Right lung (tissue), 10 donors: ENCODE results near the gene UTP15. TPM values are rescaled to one million over a fixed set of nuclear protein-coding genes. Genes with fewer than 3 reads are reported as not detected.

Experiments used
- DNase-seq, 2 donors: peaks; one replicate each; pipeline ENCODE4 v3.0.0-alpha.2; 2013
- long read RNA-seq, 8 donors: transcript quantifications; one replicate each; lab custom pipeline, GENCODE V29; 2026
- polyA plus RNA-seq, 5 donors: library from polyadenylated mRNA; unstranded; fragments of 120-200 nt; gene quantifications; one replicate each; pipeline versions ENCODE4 v1.2.1 to v1.2.3, GENCODE V29; 2013; ENCODE audit warnings: inconsistent platforms in 1 of 5, low replicate concordance in 1 of 5; ENCODE audit not compliant: insufficient read length in 5 of 5, insufficient read depth in 1 of 5

The UTP15 gene, protein sequence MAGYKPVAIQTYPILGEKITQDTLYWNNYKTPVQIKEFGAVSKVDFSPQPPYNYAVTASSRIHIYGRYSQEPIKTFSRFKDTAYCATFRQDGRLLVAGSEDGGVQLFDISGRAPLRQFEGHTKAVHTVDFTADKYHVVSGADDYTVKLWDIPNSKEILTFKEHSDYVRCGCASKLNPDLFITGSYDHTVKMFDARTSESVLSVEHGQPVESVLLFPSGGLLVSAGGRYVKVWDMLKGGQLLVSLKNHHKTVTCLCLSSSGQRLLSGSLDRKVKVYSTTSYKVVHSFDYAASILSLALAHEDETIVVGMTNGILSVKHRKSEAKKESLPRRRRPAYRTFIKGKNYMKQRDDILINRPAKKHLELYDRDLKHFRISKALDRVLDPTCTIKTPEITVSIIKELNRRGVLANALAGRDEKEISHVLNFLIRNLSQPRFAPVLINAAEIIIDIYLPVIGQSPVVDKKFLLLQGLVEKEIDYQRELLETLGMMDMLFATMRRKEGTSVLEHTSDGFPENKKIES
- 10 to 100 TPM; 15.3 to 21.0 (median 18.0) TPM for polyA plus RNA-seq
- long read RNA-seq, donor 1, partial matches to known transcripts: 0 of 4 reads
- long read RNA-seq, donor 1, other reads (novel, unspliced or antisense): 0 of 4 reads
- long read RNA-seq, donor 2: 0 reads
- long read RNA-seq, donor 3, partial matches to known transcripts: 0 of 1 reads
- long read RNA-seq, donor 3, other reads (novel, unspliced or antisense): 0 of 1 reads
- long read RNA-seq, donor 4, partial matches to known transcripts: 0 of 1 reads
- long read RNA-seq, donor 4, other reads (novel, unspliced or antisense): 0 of 1 reads
- long read RNA-seq, donor 5, partial matches to known transcripts: 0 of 1 reads
- long read RNA-seq, donor 5, other reads (novel, unspliced or antisense): 0 of 1 reads
- long read RNA-seq, donor 6, partial matches to known transcripts: 0 of 3 reads
- long read RNA-seq, donor 6, other reads (novel, unspliced or antisense): 0 of 3 reads
- long read RNA-seq, donor 7, partial matches to known transcripts: 0 of 1 reads
- long read RNA-seq, donor 7, other reads (novel, unspliced or antisense): 0 of 1 reads
- long read RNA-seq, donor 8, partial matches to known transcripts: 0 of 2 reads
- long read RNA-seq, donor 8, other reads (novel, unspliced or antisense): 0 of 2 reads

GRCh38 chr5:73565139-73565968 lies at the start of gene UTP15, which contains the start of gene ANKRA2:
TSS of gene UTP15 (plus strand) at chr5:73565743. CDS start at chr5:73567345, 1,602 bp downstream.
TSS of gene ANKRA2 (minus strand) at chr5:73565639. CDS start at chr5:73562881, 2,758 bp downstream.
- peak; percentile 98 for DNase-seq

DNA sequence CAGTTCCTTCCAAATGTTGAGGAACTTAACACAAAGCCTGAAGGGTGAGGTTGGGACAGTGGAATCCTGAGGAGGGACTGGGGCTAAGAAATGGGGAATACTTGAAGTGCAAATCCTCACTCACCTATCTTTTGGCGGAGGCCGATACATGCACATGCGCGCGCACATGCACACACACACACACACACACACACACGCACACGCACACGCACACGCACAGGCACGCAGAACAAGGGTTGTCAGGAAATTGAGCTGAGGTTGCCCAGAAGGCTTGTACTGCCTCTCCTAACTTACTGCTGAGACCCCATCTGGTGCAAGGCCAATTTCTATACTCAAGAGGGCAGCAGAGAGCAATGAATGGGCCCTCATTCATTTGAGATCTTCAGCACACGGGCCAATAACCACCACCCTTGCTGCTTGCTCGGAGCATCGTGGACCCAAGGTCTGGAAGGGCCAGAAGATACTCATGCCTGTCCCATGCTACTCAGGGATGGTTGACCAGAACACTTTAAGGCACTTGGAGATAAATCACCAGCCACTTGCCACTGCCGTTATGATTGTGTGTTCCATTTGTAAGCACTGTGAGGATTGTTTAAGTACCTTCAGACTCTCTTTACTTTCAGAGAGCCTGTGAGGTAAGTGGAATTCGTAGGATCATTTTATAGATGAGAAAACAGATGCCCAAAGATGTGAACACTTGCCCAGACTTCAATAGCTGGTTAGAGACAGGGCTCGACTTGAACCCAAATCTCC lies 45.8 kb upstream of the UTP15 start:
- peak; percentile 67 to 81 for DNase-seq

- DNase-seq: no peak
Observed at GRCh38 chr5:73522989-73523388, 42.6 kb upstream of the UTP15 start.

DNA sequence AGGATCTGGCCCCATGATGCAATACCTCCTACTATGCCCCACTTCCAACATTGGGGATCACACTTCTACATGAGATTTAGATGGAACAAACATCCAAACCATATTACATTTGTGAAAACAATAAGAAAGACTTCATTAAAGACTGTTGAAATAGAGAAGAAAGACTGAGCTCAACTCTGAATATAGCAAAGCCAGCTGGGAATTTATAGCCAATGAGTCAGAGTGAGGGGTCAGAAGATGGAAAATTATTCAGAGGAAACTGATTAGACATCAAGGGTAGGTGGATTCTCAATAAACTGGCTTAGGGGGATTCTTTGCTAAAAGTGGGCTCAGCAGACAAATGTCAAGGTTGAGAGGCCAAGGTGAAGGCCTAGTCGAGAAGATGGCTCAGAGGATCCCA lies 41.7 kb upstream of the UTP15 start:
- DNase-seq: no peak

DNA sequence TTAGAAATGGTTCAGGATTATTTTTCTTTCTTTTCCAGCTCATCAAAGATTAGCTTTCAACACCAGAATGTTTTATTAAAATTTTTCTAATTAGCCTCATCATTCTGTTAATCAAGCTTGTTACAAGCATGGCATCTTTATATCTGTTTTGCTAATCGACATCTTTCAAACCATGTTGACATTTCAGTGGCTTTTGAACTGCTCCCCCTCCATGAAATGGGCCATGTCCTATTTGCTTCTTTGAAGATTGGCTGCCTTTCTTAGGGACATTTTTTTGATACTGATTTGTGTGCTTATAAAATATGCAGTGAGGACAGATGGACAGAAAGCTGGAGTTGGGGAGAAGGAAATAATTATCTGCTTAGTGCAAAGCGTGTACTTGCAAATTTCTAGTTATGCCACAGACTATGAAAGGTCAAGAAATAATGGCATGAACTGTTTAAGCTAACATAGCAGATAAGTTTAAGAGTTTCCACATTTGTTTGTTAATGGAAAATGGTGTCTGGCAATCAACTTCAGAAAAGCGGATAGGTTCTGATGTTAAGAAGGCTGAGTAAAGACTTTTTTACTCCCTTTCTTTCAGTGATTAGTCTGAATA lies 39.8 kb upstream of the UTP15 start:
- peak; percentile 46 to 61 for DNase-seq

- DNase-seq: no peak
Observed at GRCh38 chr5:73528248-73528647, 37.3 kb upstream of the UTP15 start.

- DNase-seq: no peak
Observed at GRCh38 chr5:73529081-73529480, 36.5 kb upstream of the UTP15 start.

GRCh38 chr5:73531356-73531755 lies 34.2 kb upstream of the UTP15 start:
- no peak for DNase-seq

DNA sequence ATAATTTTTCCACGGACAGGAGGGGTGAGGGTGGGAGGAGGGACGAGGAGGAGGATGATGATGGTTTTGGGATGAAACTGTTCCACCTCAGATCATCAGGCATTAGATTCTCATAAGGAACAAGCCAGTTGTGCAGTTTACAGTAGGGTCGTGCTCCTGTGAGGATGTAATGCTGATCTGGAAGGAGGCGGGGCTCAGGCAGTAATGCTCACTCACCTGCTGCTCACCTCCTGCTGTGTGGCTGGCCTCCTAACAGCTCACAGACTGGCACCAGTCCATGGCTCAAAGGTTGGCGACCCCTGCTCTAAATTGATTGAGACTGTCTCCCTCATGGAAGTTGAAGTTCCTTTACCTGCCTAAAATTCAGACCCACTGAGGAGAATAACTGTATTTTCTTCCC lies 33.3 kb upstream of the UTP15 start:
- no peak for DNase-seq

- DNase-seq: no peak
Observed at GRCh38 chr5:73534011-73534644, 31.4 kb upstream of the UTP15 start.

- no peak for DNase-seq
Observed at GRCh38 chr5:73534971-73535370, 30.6 kb upstream of the UTP15 start.

GRCh38 chr5:73539730-73540129 lies 25.8 kb upstream of the UTP15 start:
- no peak for DNase-seq

DNA sequence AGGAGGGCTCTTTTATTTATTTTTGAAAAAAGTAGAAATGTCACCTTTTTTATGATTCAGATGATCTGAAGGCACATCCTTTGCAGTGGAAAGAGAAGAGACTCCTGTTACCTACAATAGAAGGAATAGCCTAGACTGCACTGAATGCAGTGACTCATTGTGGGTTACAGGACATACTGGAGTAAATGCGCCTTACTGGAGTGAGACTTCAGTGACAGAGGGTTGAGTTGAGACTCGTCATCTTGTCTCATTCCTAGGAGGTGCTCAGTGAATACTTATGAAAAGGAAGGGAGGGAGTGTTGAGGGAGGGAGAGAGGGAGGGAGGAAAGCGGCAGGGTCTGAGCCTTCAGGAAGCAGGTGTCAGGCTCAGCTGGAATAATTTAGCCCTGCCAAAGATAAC lies 25.4 kb upstream of the UTP15 start:
- no peak for DNase-seq

GRCh38 chr5:73542020-73542419 lies 23.5 kb upstream of the UTP15 start:
- DNase-seq: peak in 1 of 2 donors; percentile 45

DNA sequence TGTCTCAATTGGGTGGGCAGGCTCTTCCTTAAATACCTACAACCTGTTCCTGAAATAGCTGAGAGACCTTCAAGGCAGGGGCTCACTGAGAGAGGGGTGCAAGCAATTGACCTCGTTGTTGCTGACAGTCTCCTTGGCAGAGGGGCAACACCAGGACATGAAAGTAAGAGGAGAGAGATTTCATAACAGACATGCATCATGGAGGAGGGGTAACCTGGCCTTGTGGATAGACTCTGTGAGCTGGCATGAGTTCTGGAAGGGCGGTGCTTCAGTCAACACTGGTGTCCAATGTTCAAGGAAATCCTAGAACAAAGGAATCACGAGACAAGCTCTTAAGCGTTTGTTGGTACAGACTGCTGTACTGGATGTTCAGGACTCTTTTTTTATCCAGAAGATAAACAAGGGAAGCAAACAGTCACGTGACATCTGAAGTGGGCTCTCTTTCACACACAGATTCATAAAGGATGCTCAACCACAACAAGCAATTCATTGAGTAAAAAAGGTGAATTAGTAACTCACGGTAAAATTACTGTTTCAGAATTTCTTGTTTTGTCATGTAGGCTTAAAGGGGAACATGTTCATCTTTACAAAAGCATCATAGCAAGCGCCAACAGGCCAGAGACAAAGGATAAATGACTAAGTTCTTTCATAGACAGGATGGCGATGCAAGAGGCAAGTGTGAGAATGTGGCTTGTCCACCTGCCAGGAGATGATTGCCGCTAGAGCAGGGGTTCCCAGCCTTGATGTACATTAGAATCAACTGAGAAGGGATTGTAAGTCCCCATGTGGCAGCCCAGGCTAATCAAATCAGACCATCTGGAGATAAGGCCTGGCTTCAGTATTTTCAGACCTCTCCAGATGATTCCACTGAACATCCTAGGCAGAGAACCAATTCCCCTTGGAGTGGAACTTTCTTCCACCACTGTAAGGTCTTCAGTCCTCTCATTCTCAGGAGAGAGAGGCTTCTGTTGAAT lies 20.8 kb upstream of the UTP15 start:
- no peak for DNase-seq

DNA sequence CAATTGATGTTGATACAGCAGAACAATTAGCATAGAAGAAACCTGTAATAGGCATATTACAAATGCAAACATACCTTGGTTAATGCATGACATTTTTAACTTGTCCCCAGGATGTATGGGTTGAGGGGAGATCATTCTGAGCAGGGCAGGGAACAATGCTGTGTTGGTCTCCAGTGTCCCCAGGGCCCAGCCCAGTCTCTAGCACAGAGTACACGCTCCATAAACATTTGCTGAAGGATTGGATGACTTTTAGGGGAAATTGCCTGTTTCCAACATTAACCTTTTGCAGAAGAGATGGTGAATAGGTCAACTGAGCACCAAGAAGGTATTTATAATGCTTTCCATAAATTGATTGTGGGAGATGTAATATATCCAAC lies 20.2 kb upstream of the UTP15 start:
- no peak for DNase-seq

GRCh38 chr5:73550016-73550415 lies 15.5 kb upstream of the UTP15 start:
- no peak for DNase-seq

GRCh38 chr5:73552642-73553041 lies 12.9 kb upstream of the UTP15 start:
- no peak for DNase-seq
